ENCODE data around the gene C19orf38.

GRCh38 chr19:10836479-10837330 is 11.5 kb upstream of the C19orf38 start:
- TF ChIP-seq, protein P1, sequence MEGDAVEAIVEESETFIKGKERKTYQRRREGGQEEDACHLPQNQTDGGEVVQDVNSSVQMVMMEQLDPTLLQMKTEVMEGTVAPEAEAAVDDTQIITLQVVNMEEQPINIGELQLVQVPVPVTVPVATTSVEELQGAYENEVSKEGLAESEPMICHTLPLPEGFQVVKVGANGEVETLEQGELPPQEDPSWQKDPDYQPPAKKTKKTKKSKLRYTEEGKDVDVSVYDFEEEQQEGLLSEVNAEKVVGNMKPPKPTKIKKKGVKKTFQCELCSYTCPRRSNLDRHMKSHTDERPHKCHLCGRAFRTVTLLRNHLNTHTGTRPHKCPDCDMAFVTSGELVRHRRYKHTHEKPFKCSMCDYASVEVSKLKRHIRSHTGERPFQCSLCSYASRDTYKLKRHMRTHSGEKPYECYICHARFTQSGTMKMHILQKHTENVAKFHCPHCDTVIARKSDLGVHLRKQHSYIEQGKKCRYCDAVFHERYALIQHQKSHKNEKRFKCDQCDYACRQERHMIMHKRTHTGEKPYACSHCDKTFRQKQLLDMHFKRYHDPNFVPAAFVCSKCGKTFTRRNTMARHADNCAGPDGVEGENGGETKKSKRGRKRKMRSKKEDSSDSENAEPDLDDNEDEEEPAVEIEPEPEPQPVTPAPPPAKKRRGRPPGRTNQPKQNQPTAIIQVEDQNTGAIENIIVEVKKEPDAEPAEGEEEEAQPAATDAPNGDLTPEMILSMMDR (IDR thresholded peaks at IDR 0.05), result no peak
- TF ChIP-seq POLR2A (IDR thresholded peaks at IDR 0.05), result no peak

All from Peyer's patch (tissue), 4 donors.